K562 (cell line): ENCODE data around the gene MICOS13. TPM values are rescaled to one million over a fixed set of nuclear protein-coding genes. Genes with fewer than 3 reads are reported as not detected.

ENCODE experiments used
- ATAC-seq: fragments of 200-7000 bp; cut with Tn5 transposase; 3 replicates; pipeline ENCODE4 v1.9.1; 2020; ENCODE audit warnings: moderate library complexity
- BruUV-seq: library from RNA; stranded (reverse); fragments of 400-500 nt; replicated peaks from 2 replicates; lab custom pipeline; 2021; lab: Mats Ljungman, UMichigan
- CTCF ChIA-PET: fragments of 300-600 bp; formaldehyde crosslinking; extraction: SDS; loops from one replicate; lab custom pipeline; 2021; ENCODE audit warnings: low intra/inter-chr PET ratio; lab: Yijun Ruan, JAX
- POLR2A ChIA-PET: fragments of 300-600, 350-650 bp; sonication (Branson Sonifier 250); formaldehyde crosslinking; extraction: SDS; loops from one replicate; lab custom pipeline; 2021; ENCODE audit warnings: antibody characterized with exemption, inconsistent platforms; lab: Yijun Ruan, JAX
- DNase-seq, 4 experiments: peaks; one replicate each; pipeline versions ENCODE4 v3.0.0 to v3.0.0-alpha.2; 2011 to 2018; ENCODE audit warnings: low spot score in 3 of 4, mixed read lengths in 3 of 4; ENCODE audit errors: extremely low read depth in 1 of 4
- FAIRE-seq: peaks from 2 replicates; lab custom pipeline; 2011; peaks lifted over from hg19 to GRCh38; lab: Jason Lieb, UNC
- H2AFZ ChIP-seq: 2 replicates; pipeline ENCODE4 v1.6.0; 2011; ENCODE audit warnings: low read depth, low read length, control low read depth, inconsistent platforms
- H3K27ac ChIP-seq: fragments of 200-600 bp; 3 replicates; pipeline ENCODE4 v1.8.0; 2011; ENCODE audit warnings: low read depth, mild to moderate bottlenecking, control low read depth, inconsistent platforms, low read length, moderate library complexity, mixed read lengths; ENCODE audit errors: extremely low read depth
- H3K27me3 ChIP-seq, 2 experiments: fragments of 300-600 bp in 1 of 2; 2 replicates in 1 of 2; 3 replicates in 1 of 2; pipeline versions ENCODE4 v1.6.0 to v1.8.0; 2011; ENCODE audit warnings: inconsistent platforms in 2 of 2, low read length in 2 of 2, mild to moderate bottlenecking in 1 of 2, mixed read lengths in 1 of 2, moderate library complexity in 1 of 2; ENCODE audit not compliant: control insufficient read depth in 2 of 2, insufficient read depth in 2 of 2
- H3K36me3 ChIP-seq: fragments of 300-600 bp; 3 replicates; pipeline ENCODE4 v1.8.0; 2011; ENCODE audit warnings: mild to moderate bottlenecking, low read length, inconsistent platforms; ENCODE audit not compliant: control insufficient read depth, insufficient read depth
- H3K4me1 ChIP-seq, 2 experiments: fragments of 200-600 bp in 1 of 2; replicated peaks in 1 of 2; 2 replicates in 1 of 2; 3 replicates in 1 of 2; pipeline versions ENCODE4 v1.5.1 to v1.8.0; 2011; ENCODE audit warnings: inconsistent platforms in 2 of 2, low read length in 2 of 2, mild to moderate bottlenecking in 1 of 2, mixed read lengths in 1 of 2, moderate library complexity in 1 of 2; ENCODE audit not compliant: control insufficient read depth in 2 of 2, insufficient read depth in 2 of 2
- H3K4me2 ChIP-seq: 2 replicates; pipeline ENCODE4 v1.6.1; 2011; ENCODE audit warnings: low read length, control low read depth, inconsistent platforms, mixed read lengths; ENCODE audit not compliant: insufficient read depth
- H3K4me3 ChIP-seq: fragments of 200-600 bp; sonication (generic), shearing (Covaris generic); 2 replicates; pipeline ENCODE4 v1.5.1; 2016; ENCODE audit warnings: control low read depth, inconsistent platforms
- H3K79me2 ChIP-seq: fragments of 200-600 bp; 3 replicates; pipeline ENCODE4 v1.8.0; 2011; ENCODE audit warnings: low read length, inconsistent platforms; ENCODE audit not compliant: control insufficient read depth, insufficient read depth
- H3K9ac ChIP-seq, 2 experiments: 2 replicates each; pipeline versions ENCODE4 v1.6.0 to v1.6.1; 2011; ENCODE audit warnings: low read depth in 2 of 2, low read length in 2 of 2, control low read depth in 1 of 2, inconsistent platforms in 1 of 2, mild to moderate bottlenecking in 1 of 2, mixed read lengths in 1 of 2; ENCODE audit not compliant: insufficient read depth in 1 of 2
- H3K9me1 ChIP-seq: one replicate; pipeline ENCODE4 v1.6.0; 2011; ENCODE audit warnings: inconsistent platforms, mild to moderate bottlenecking, low read length, moderate library complexity; ENCODE audit not compliant: control insufficient read depth, insufficient read depth
- H3K9me3 ChIP-seq: replicated peaks from 2 replicates; pipeline ENCODE4 v1.5.1; 2011; ENCODE audit warnings: low read depth, low read length, inconsistent platforms; ENCODE audit not compliant: control insufficient read depth, insufficient read depth
- H4K20me1 ChIP-seq: replicated peaks from 2 replicates; pipeline ENCODE4 v1.6.1; 2011; ENCODE audit warnings: low read length, inconsistent platforms, mixed read lengths; ENCODE audit not compliant: control insufficient read depth, insufficient read depth
- DACH1 ChIP-seq: fragments of 450-650 bp; IDR thresholded peaks from 2 replicates; pipeline ENCODE4 v1.6.1; 2018; ENCODE audit not compliant: partially characterized antibody
- HDGF ChIP-seq: fragments of 450-650 bp; IDR thresholded peaks from 2 replicates; pipeline ENCODE4 v1.6.1; 2016
- LEF1 ChIP-seq: fragments of 450-650 bp; IDR thresholded peaks from 2 replicates; pipeline ENCODE4 v1.6.1; 2016; ENCODE audit warnings: mild to moderate bottlenecking
- MGA ChIP-seq: fragments of 450-650 bp; IDR thresholded peaks from 2 replicates; pipeline ENCODE4 v1.6.1; 2016; ENCODE audit warnings: mild to moderate bottlenecking, moderate library complexity
- RBFOX2 ChIP-seq: fragments of 200-400 bp; formaldehyde crosslinking; IDR thresholded peaks from 2 replicates; pipeline ENCODE4 v1.6.1; 2017; ENCODE audit warnings: low read depth, mild to moderate bottlenecking, low read length, moderate library complexity
- SUPT5H ChIP-seq: fragments of 450-650 bp; IDR thresholded peaks from 2 replicates; pipeline ENCODE4 v1.6.1; 2016
- ZBTB5 ChIP-seq: fragments of 450-650 bp; IDR thresholded peaks from 2 replicates; pipeline ENCODE4 v1.6.1; 2017; ENCODE audit warnings: antibody characterized with exemption
- ZFP36 ChIP-seq: fragments of 150-350 bp; IDR thresholded peaks from 2 replicates; pipeline ENCODE4 v1.6.1; 2018; ENCODE audit warnings: low read length, low read depth; ENCODE audit not compliant: partially characterized antibody
- WGBS: fragments of 100-300 bp; shearing (Covaris generic); methylation state at CpG from one replicate; pipeline ENCODE4 v1.1.6; 2016; ENCODE audit warnings: low coverage, mixed read lengths; ENCODE audit not compliant: insufficient coverage; ENCODE audit errors: missing lambda C conversion rate; 5-methylcytosine and 5-hydroxymethylcytosine counted together
- in situ Hi-C: fragments of 300-500 bp; cut with MboI; formaldehyde crosslinking; loops from 4 replicates; pipeline ENCODE4 v1.15.0; 2018; ENCODE audit warnings: inconsistent platforms, mixed read lengths
- intact Hi-C: fragments of 100-400 bp; cut with micrococcal nuclease; formaldehyde crosslinking; loops from 2 replicates; pipeline ENCODE4 v1.14.2; 2022
- polyA plus RNA-seq, 8 experiments: library from polyadenylated mRNA; depleted of rRNA in 4 of 8; stranded (reverse) in 5 of 8; unstranded in 3 of 8; fragments of >200 nt; fragmentation: Nextera tagmentation in 2 of 8; fragmentation: Illumina TruSeq in 1 of 8; extraction: Ambion mirVana in 2 of 8; extraction: Trizol in 1 of 8; gene quantifications; 2 replicates each; pipeline versions ENCODE4 v1.2.1 to v1.2.3, GENCODE V29; 2011 to 2014; ENCODE audit warnings: inconsistent platforms in 1 of 8, missing spikeins in 1 of 8
- total RNA-seq, 7 experiments: library from RNA; depleted of rRNA in 6 of 7; stranded (reverse); fragments of >200 nt in 6 of 7; fragmentation: Illumina TruSeq in 2 of 7; extraction: Trizol in 2 of 7; gene quantifications; 2 replicates each; pipeline versions ENCODE4 v1.2.1 to v1.2.3, GENCODE V29; 2011 to 2021; ENCODE audit warnings: low replicate concordance in 1 of 7

The MICOS13 gene
- total and polyA plus RNA-seq, 9 of the 15 experiments (the other 6 are each of a cell fraction or from before 2014, with no cell fraction given): 15.5 to 220 (median 49.4) TPM

- H3K27me3 ChIP-seq: no peaks in the 10 kb centered on the region
- no peak overlapping the region for H2AFZ ChIP-seq
- 82% methylated on average over 33 of the region's 39 CpGs for WGBS
- TSS peak; percentile 26 for BruUV-seq
- ChIA-PET POLR2A (interaction anchor here (0.6 to 2.4 kb wide), 10 partner anchors 13 to 98 kb away, joined by 3 to 9 read pairs (median 4); partner anchors contain the start of genes CATSPERD, DUS3L and LONP1), CTCF (no interaction called here)
- in situ Hi-C loops: no loop called here
- peak overlapping the region; percentile 93 for H3K4me2 ChIP-seq
- intact Hi-C loops: no loop called here
- peak overlapping the region in 1 of 2 experiments; percentile 98; a peak in 2 of 4 replicates for H3K9ac ChIP-seq
- ATAC-seq (no peak), FAIRE-seq (no peak), DNase-seq (no peak)
- peaks cover 81% of the 10 kb centered on the region for H3K36me3 ChIP-seq
- peaks cover 17% of the 10 kb centered on the region for H3K9me1 ChIP-seq
- H3K79me2 ChIP-seq: peaks cover 70% of the 10 kb centered on the region
- H3K4me3 ChIP-seq: peak overlapping the region; percentile 100; the same call in 1 of the 2 replicates
- peak overlapping the region; percentile 96; the same call in 2 of the 3 replicates for H3K27ac ChIP-seq
- no peaks in the 10 kb centered on the region for H3K9me3 ChIP-seq
- H4K20me1 ChIP-seq: peaks cover 57% of the 10 kb centered on the region
- H3K4me1 ChIP-seq: peaks cover 14 to 77% of the 10 kb centered on the region in 2 experiments
- TF ChIP-seq HDGF (no peak), DACH1 (no peak), RBFOX2 (peak; percentile 73), ZBTB5 (no peak), MGA (no peak), LEF1 (no peak), ZFP36 (no peak), SUPT5H (peak; percentile 49)
Measured at GRCh38 chr19:5693195-5694166, 13.2 kb upstream of the MICOS13 start.
